Measurements from ENCODE around the gene KRTAP10-3. TPM values are rescaled to one million over a fixed set of nuclear protein-coding genes. Genes with fewer than 3 reads are reported as not detected.
"Not testable (repeated sequence)": the region's sequence is repeated elsewhere in the genome, so short reads cannot be mapped to it uniquely, and the experiment has no call there.

KRTAP10-3 gene
- total RNA-seq, 1 donor from 2014 or later: not detected

- DNase-seq (ENCODE audit: low read depth) (no peak), FAIRE-seq (no peak)
- no peaks in the 10 kb centered on the region for H3K27me3 ChIP-seq (ENCODE audit: control insufficient read depth, insufficient read depth, low read length)
These were observed 24.6 kb upstream of the KRTAP10-3 start for GRCh38 chr21:44583089-44583799.

DNA sequence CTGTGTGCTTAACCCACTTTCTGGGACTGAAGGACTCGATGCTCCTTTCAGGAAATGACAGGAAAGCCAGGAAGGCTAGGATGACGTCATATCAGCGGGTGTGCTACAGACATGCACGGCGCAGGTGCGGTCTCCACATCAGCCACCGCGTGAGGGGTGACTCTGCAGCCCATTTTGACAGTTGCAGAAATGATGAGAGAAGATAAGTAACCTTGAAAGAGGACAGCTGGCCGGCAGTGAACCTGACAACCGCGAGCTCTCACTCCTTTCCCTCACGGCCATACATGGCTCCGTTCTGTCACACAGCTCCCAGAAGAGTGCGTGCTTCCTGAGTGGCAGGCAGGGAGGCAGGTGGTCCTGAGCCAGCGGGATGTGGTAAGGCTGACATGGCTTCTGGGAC lies 23.5 kb upstream of the KRTAP10-3 start:
- no peak for FAIRE-seq
- H3K4me3 ChIP-seq (ENCODE audit: low read depth, low read length): no peak overlapping the region
- no peaks in the 10 kb centered on the region for H3K27me3 ChIP-seq (ENCODE audit: control insufficient read depth, insufficient read depth, low read length)
- DNase-seq (ENCODE audit: low read depth): no peak
- no peaks in the 10 kb centered on the region for H3K36me3 ChIP-seq (ENCODE audit: control insufficient read depth, insufficient read depth, low read length)
- no peak for TF ChIP-seq CTCF (IDR thresholded peaks at IDR 0.05; ENCODE audit: insufficient read depth, low read length, severe bottlenecking)

More at GRCh38 chr21:44583089-44583799, 24.6 kb upstream of the KRTAP10-3 start:
- H3K36me3 ChIP-seq (ENCODE audit: control insufficient read depth, insufficient read depth, low read length): no peaks in the 10 kb centered on the region
- no peak overlapping the region for H3K4me3 ChIP-seq (ENCODE audit: low read depth, low read length)
- no peak for TF ChIP-seq CTCF (IDR thresholded peaks at IDR 0.05; ENCODE audit: insufficient read depth, low read length, severe bottlenecking)

DNA sequence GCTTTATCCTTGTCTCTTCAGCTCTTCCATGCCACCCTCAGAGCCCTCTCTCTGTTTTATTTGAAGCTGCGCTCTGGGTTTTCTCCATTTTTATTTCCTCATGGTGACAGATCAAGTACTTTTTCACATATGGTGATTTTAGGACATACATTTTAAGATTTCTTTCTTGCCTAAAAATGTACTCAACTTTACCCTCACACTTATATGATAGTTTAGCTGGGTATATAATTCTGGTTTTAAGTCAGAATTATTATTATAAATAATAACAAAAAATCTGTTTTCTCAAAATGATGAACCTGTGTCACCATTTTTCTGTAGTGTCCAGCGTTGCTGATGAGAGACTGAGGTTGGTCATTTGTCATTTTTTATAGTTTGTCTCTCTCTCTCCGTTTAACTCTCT lies 22.6 kb upstream of the KRTAP10-3 start:
- no peak for FAIRE-seq
- no peaks in the 10 kb centered on the region for H3K36me3 ChIP-seq (ENCODE audit: control insufficient read depth, insufficient read depth, low read length)
- no peaks in the 10 kb centered on the region for H3K27me3 ChIP-seq (ENCODE audit: control insufficient read depth, insufficient read depth, low read length)
- TF ChIP-seq CTCF (IDR thresholded peaks at IDR 0.05; ENCODE audit: insufficient read depth, low read length, severe bottlenecking): no peak
- H3K4me3 ChIP-seq (ENCODE audit: low read depth, low read length): no peak overlapping the region
- no peak for DNase-seq (ENCODE audit: low read depth)

DNA sequence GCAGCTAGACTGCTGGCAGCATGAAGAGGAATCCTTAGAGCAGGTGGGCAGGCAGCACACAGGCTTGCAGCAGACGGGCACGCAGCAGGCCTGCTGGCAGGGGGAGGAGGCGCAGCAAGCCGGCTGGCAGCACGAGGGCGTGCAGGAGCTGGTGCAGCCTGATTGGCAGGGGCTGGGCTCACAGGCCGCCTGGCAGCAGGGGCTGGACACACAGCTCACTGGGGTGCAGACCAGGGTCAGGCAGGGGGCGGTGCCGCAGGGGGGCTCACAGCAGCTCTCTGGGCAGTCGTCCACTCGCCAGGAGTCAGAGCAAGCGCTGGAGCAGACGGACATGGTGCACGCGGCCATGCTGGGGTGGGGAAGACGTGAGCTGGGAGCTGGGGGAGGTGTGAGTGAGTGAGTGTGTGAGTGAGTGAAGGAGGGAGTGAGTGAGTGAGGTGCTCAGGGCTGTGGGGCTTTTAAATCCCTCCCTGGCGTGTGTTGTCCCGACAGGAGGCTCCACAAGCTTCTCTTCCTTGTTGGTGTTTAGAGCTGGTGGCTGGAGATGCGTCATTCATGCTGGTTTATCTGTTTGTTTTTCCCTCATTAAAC lies 21.7 kb upstream of the KRTAP10-3 start, which contains the start of gene KRTAP10-5:
Gene KRTAP10-5, minus strand, starts transcription at position 374 of the 591 bp plus-strand sequence. Its CDS starts 26 bp downstream, at position 348.
- H3K4me3 ChIP-seq (ENCODE audit: low read depth, low read length); FAIRE-seq; H3K27me3 ChIP-seq (ENCODE audit: control insufficient read depth, insufficient read depth, low read length); H3K36me3 ChIP-seq (ENCODE audit: control insufficient read depth, insufficient read depth, low read length); DNase-seq (ENCODE audit: low read depth): not testable (repeated sequence)

DNA sequence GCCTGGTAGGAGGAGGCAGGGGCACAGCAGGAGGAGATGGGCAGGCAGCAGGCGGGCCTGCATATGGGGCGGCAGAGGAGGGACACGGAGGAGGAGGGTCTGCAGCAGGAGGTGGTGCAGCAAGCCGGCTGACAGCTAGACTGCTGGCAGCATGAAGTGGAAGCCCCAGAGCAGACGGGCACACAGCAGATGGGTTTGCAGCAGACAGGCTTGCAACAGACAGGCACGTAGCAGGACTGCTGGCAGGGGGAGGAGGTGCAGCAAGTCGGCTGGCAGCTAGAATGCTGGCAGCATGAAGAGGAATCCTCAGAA lies 21.2 kb upstream of the KRTAP10-3 start:
- Histone ChIP-seq H3K27me3 (ENCODE audit: control insufficient read depth, insufficient read depth, low read length) (no peaks in the 10 kb centered on the region), H3K36me3 (ENCODE audit: control insufficient read depth, insufficient read depth, low read length) (no peaks in the 10 kb centered on the region), H3K4me3 (ENCODE audit: low read depth, low read length) (no peak overlapping the region)
- no peak for TF ChIP-seq CTCF (IDR thresholded peaks at IDR 0.05; ENCODE audit: insufficient read depth, low read length, severe bottlenecking)
- no peak for DNase-seq (ENCODE audit: low read depth)
- no peak for FAIRE-seq

- no peak for TF ChIP-seq CTCF (IDR thresholded peaks at IDR 0.05; ENCODE audit: insufficient read depth, low read length, severe bottlenecking)
- Histone ChIP-seq H3K27me3 (ENCODE audit: control insufficient read depth, insufficient read depth, low read length) (no peaks in the 10 kb centered on the region), H3K36me3 (ENCODE audit: control insufficient read depth, insufficient read depth, low read length) (no peaks in the 10 kb centered on the region), H3K4me3 (ENCODE audit: low read depth, low read length) (no peak overlapping the region)
- FAIRE-seq (no peak), DNase-seq (ENCODE audit: low read depth) (no peak)
These were observed 20.6 kb upstream of the KRTAP10-3 start for GRCh38 chr21:44579056-44579832.
